Neural progenitor cell (in vitro differentiated cells): ENCODE data around the gene GULP1. TPM values are rescaled to one million over a fixed set of nuclear protein-coding genes. Genes with fewer than 3 reads are reported as not detected.

Experiments used
- DNase-seq: peaks from one replicate; pipeline ENCODE4 v3.0.0-alpha.2; 2016; ENCODE audit warnings: low spot score
- H2AFZ ChIP-seq: fragments of 200-600 bp; sonication (generic); replicated peaks from 2 replicates; pipeline ENCODE4 v1.6.1; 2016; ENCODE audit warnings: antibody characterized with exemption
- H3F3A ChIP-seq: fragments of 200-600 bp; sonication (generic); 2 replicates; pipeline ENCODE4 v1.6.1; 2016; ENCODE audit warnings: antibody characterized with exemption, low read depth
- H3K27ac ChIP-seq: fragments of 200-600 bp; sonication (generic); 2 replicates; pipeline ENCODE4 v1.5.1; 2016; ENCODE audit warnings: mild to moderate bottlenecking
- H3K27me3 ChIP-seq: fragments of 200-600 bp; sonication (generic); 2 replicates; pipeline ENCODE4 v1.6.1; 2016; ENCODE audit warnings: mild to moderate bottlenecking, moderate library complexity
- H3K36me3 ChIP-seq: fragments of 200-600 bp; sonication (generic); 2 replicates; pipeline ENCODE4 v1.5.1; 2016
- H3K4me1 ChIP-seq: fragments of 200-600 bp; sonication (generic); 2 replicates; pipeline ENCODE4 v1.6.1; 2016; ENCODE audit warnings: mixed run types
- H3K4me2 ChIP-seq: fragments of 200-600 bp; sonication (generic); 2 replicates; pipeline ENCODE4 v1.6.1; 2016
- H3K4me3 ChIP-seq: fragments of 200-600 bp; sonication (generic); 2 replicates; pipeline ENCODE4 v1.5.1; 2016
- H3K79me2 ChIP-seq: fragments of 200-600 bp; sonication (generic); 2 replicates; pipeline ENCODE4 v1.6.1; 2016; ENCODE audit warnings: low read depth
- H3K9ac ChIP-seq: fragments of 200-600 bp; sonication (generic); 2 replicates; pipeline ENCODE4 v1.6.1; 2016
- H3K9me3 ChIP-seq: fragments of 200-600 bp; sonication (generic); 2 replicates; pipeline ENCODE4 v1.5.1; 2016; ENCODE audit warnings: low read depth
- H4K20me1 ChIP-seq: fragments of 200-600 bp; sonication (generic); 2 replicates; pipeline ENCODE4 v1.6.1; 2016; ENCODE audit warnings: low read depth
- H3K27ac Mint-ChIP-seq: 3 replicates; pipeline ENCODE4 v1.8.0; 2021; ENCODE audit warnings: mixed read lengths
- H3K27me3 Mint-ChIP-seq: 2 replicates; pipeline ENCODE4 v1.8.0; 2022; ENCODE audit warnings: low read depth, mild to moderate bottlenecking, inconsistent platforms, moderate library complexity, mixed read lengths; ENCODE audit not compliant: insufficient read depth
- H3K36me3 Mint-ChIP-seq: 3 replicates; pipeline ENCODE4 v1.8.0; 2021; ENCODE audit warnings: mixed read lengths
- H3K4me1 Mint-ChIP-seq: 3 replicates; pipeline ENCODE4 v1.8.0; 2021; ENCODE audit warnings: mixed read lengths
- H3K4me3 Mint-ChIP-seq: 3 replicates; pipeline ENCODE4 v1.8.0; 2021; ENCODE audit warnings: mild to moderate bottlenecking, moderate library complexity, mixed read lengths
- H3K9me3 Mint-ChIP-seq: 3 replicates; pipeline ENCODE4 v1.8.0; 2020; ENCODE audit warnings: mixed read lengths
- EZH2 ChIP-seq: fragments of 200-600 bp; sonication (generic); IDR thresholded peaks from 2 replicates; pipeline ENCODE4 v1.6.1; 2017; ENCODE audit warnings: antibody characterized with exemption, mild to moderate bottlenecking, moderate library complexity
- EZH2phosphoT487 ChIP-seq: fragments of 200-600 bp; sonication (generic); IDR thresholded peaks from 2 replicates; pipeline ENCODE4 v1.6.1; 2017; ENCODE audit warnings: antibody characterized with exemption
- total RNA-seq: library from RNA; depleted of rRNA; stranded (reverse); fragments of >200 nt; gene quantifications from 2 replicates; pipeline ENCODE4 v1.2.3, GENCODE V29; 2015; ENCODE audit warnings: low replicate concordance
- TF ChIP-seq, protein P1 (sequence below): fragments of 200-600 bp; sonication (generic); IDR thresholded peaks from 2 replicates; pipeline ENCODE4 v1.5.1; 2017; ENCODE audit warnings: antibody characterized with exemption, mild to moderate bottlenecking

GULP1 gene
- total RNA-seq, 1 donor from 2014 or later = 154 TPM

DNA sequence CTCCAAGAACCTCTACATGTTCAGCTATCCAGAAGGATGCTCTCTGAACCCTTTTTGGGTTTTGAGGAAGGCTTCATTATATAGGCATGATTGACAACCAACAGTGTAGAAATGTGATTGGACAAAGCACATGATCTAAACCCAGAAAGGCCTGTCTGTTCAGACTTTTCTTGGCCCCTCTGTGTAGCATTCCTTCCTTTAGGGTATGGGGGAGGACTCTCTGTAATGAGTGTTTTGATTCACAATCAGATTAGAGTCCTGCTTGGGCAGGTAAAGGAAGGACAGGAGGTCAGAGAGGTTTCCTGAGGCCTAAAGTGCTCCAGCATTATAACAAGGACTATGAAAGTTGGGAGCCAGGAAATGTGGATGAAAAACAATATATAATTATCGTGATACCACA, 13.6 kb downstream of the GULP1 start:
- peak overlapping the region; percentile 48 for H3K4me2 ChIP-seq
- peaks cover 55% of the 10 kb centered on the region for H3K9me3 Mint-ChIP-seq
- no peak overlapping the region for H3K4me3 Mint-ChIP-seq
- peak; percentile 2 for DNase-seq
- no peak overlapping the region for H2AFZ ChIP-seq
- H3K36me3 Mint-ChIP-seq = peaks cover 46% of the 10 kb centered on the region
- no peaks in the 10 kb centered on the region for H3K9me3 ChIP-seq
- H3K27ac ChIP-seq = peak overlapping the region; percentile 50
- peaks cover 35% of the 10 kb centered on the region for H4K20me1 ChIP-seq
- H3K9ac ChIP-seq = no peak overlapping the region
- no peak overlapping the region for H3K4me3 ChIP-seq
- peaks cover 52% of the 10 kb centered on the region for H3F3A ChIP-seq
- peaks cover 21% of the 10 kb centered on the region for H3K4me1 Mint-ChIP-seq
- no peaks in the 10 kb centered on the region for H3K27me3 ChIP-seq
- H3K27ac Mint-ChIP-seq = no peak overlapping the region
- H3K36me3 ChIP-seq = no peaks in the 10 kb centered on the region
- H3K79me2 ChIP-seq = peaks cover 100% of the 10 kb centered on the region
- peaks cover 64% of the 10 kb centered on the region for H3K4me1 ChIP-seq
- peaks cover 2% of the 10 kb centered on the region for H3K27me3 Mint-ChIP-seq
- no peak for TF ChIP-seq EZH2
- TF ChIP-seq, protein P1, sequence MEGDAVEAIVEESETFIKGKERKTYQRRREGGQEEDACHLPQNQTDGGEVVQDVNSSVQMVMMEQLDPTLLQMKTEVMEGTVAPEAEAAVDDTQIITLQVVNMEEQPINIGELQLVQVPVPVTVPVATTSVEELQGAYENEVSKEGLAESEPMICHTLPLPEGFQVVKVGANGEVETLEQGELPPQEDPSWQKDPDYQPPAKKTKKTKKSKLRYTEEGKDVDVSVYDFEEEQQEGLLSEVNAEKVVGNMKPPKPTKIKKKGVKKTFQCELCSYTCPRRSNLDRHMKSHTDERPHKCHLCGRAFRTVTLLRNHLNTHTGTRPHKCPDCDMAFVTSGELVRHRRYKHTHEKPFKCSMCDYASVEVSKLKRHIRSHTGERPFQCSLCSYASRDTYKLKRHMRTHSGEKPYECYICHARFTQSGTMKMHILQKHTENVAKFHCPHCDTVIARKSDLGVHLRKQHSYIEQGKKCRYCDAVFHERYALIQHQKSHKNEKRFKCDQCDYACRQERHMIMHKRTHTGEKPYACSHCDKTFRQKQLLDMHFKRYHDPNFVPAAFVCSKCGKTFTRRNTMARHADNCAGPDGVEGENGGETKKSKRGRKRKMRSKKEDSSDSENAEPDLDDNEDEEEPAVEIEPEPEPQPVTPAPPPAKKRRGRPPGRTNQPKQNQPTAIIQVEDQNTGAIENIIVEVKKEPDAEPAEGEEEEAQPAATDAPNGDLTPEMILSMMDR = no peak
- TF ChIP-seq EZH2phosphoT487 = no peak

DNA sequence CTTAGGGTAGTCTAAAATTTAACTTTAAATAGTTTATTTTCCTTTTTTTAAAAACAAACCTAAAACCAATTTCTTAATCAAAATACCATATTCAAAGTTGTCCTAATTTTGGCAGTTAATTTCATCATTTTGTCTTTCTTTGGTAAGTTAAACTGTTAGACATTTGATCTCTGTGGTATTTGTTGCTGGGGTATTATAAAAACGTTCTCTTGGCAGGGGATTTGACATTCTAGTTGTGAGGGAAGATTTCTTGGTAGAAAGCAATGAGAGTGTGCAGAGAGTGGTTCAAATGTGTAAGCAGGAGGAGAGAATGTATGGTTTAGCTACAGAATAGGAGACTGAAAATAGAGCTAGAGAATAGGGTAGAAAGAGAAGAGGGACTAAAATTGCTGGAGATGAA, 14.6 kb downstream of the GULP1 start:
- no peak overlapping the region for H3K4me3 ChIP-seq
- no peak overlapping the region for H3K9ac ChIP-seq
- Mint-ChIP-seq H3K4me3 (no peak overlapping the region), H3K27me3 (peaks cover 2% of the 10 kb centered on the region), H3K9me3 (peaks cover 59% of the 10 kb centered on the region), H3K4me1 (peaks cover 21% of the 10 kb centered on the region), H3K27ac (no peak overlapping the region), H3K36me3 (peaks cover 49% of the 10 kb centered on the region)
- no peaks in the 10 kb centered on the region for H3K27me3 ChIP-seq
- H4K20me1 ChIP-seq = peaks cover 30% of the 10 kb centered on the region
- H3K36me3 ChIP-seq = no peaks in the 10 kb centered on the region
- no peak for DNase-seq
- H3K79me2 ChIP-seq = peaks cover 100% of the 10 kb centered on the region
- H3K4me2 ChIP-seq = no peak overlapping the region
- H3K9me3 ChIP-seq = no peaks in the 10 kb centered on the region
- no peak overlapping the region for H2AFZ ChIP-seq
- H3K27ac ChIP-seq = peak overlapping the region; percentile 4
- TF ChIP-seq EZH2phosphoT487 = no peak
- TF ChIP-seq, protein P1 = no peak
- TF ChIP-seq EZH2 = no peak
- H3K4me1 ChIP-seq = peaks cover 64% of the 10 kb centered on the region
- H3F3A ChIP-seq = peaks cover 49% of the 10 kb centered on the region

DNA sequence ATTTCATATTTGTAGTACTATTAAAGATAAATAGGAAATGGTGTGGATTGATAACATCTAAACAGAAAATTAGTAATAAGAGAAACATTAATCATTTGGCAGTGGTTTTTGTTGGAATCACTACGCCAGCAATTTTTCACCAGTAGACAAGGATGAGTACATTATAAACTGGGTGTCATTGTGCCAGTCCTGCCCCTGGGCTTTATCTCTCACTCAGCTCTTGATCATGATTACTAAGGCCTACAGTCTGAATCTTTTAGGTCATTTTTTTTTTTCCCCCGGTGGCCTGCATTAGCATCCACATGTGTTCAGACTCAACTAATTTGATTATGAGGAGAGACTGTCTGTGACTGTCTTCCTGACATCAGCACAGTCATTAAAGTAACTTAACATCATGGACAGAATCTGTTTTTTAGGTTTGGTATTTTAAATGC, 16.2 kb downstream of the GULP1 start:
- no peak overlapping the region for H3K4me3 Mint-ChIP-seq
- peaks cover 33% of the 10 kb centered on the region for H3F3A ChIP-seq
- H3K9me3 ChIP-seq = peaks cover 4% of the 10 kb centered on the region
- H3K4me2 ChIP-seq = no peak overlapping the region
- no peak overlapping the region for H3K9ac ChIP-seq
- peaks cover 21% of the 10 kb centered on the region for H4K20me1 ChIP-seq
- peaks cover 52% of the 10 kb centered on the region for H3K36me3 Mint-ChIP-seq
- H2AFZ ChIP-seq = no peak overlapping the region
- no peak overlapping the region for H3K27ac Mint-ChIP-seq
- no peaks in the 10 kb centered on the region for H3K27me3 ChIP-seq
- TF ChIP-seq, protein P1 = no peak
- TF ChIP-seq EZH2phosphoT487 (no peak), EZH2 (no peak)
- H3K27ac ChIP-seq = no peak overlapping the region
- peaks cover 2% of the 10 kb centered on the region for H3K27me3 Mint-ChIP-seq
- peaks cover 62% of the 10 kb centered on the region for H3K9me3 Mint-ChIP-seq
- H3K4me1 Mint-ChIP-seq = peaks cover 17% of the 10 kb centered on the region
- H3K4me3 ChIP-seq = no peak overlapping the region
- DNase-seq = no peak
- H3K36me3 ChIP-seq = no peaks in the 10 kb centered on the region
- peaks cover 100% of the 10 kb centered on the region for H3K79me2 ChIP-seq
- peaks cover 49% of the 10 kb centered on the region for H3K4me1 ChIP-seq
